Calu3 (cell line): ENCODE data around the gene RPRD1A. TPM values are rescaled to one million over a fixed set of nuclear protein-coding genes. Genes with fewer than 3 reads are reported as not detected.

Experiments
- BruUV-seq: library from RNA; stranded (reverse); fragments of 400-500 nt; replicated peaks from 2 replicates; lab custom pipeline; 2021; lab: Mats Ljungman, UMichigan
- CTCF ChIA-PET: fragments of 300-600 bp; sonication (Branson Sonifier 250); formaldehyde crosslinking; loops from one replicate; lab custom pipeline; 2022; ENCODE audit warnings: antibody characterized with exemption; lab: Charles Lee
- DNase-seq: peaks from one replicate; pipeline ENCODE4 v3.0.0; 2022
- H3K27ac Mint-ChIP-seq: one replicate; pipeline ENCODE4 v1.8.0; 2022; ENCODE audit warnings: mixed read lengths; ENCODE audit not compliant: unreplicated experiment
- H3K27me3 Mint-ChIP-seq: one replicate; pipeline ENCODE4 v1.8.0; 2022; ENCODE audit warnings: mixed read lengths; ENCODE audit not compliant: unreplicated experiment
- H3K36me3 Mint-ChIP-seq: one replicate; pipeline ENCODE4 v1.8.0; 2022; ENCODE audit warnings: mild to moderate bottlenecking, moderate library complexity, mixed read lengths; ENCODE audit not compliant: insufficient read depth, unreplicated experiment
- H3K4me1 Mint-ChIP-seq: one replicate; pipeline ENCODE4 v1.8.0; 2022; ENCODE audit warnings: mild to moderate bottlenecking, low read depth, mixed read lengths; ENCODE audit not compliant: unreplicated experiment
- H3K4me3 Mint-ChIP-seq: one replicate; pipeline ENCODE4 v1.8.0; 2022; ENCODE audit warnings: mild to moderate bottlenecking, low read depth, moderate library complexity, mixed read lengths; ENCODE audit not compliant: unreplicated experiment
- H3K9me3 Mint-ChIP-seq: one replicate; pipeline ENCODE4 v1.8.0; 2022; ENCODE audit warnings: low read depth, mixed read lengths; ENCODE audit not compliant: unreplicated experiment
- CTCF ChIP-seq: fragments of 200-600 bp; IDR thresholded peaks from one replicate; pipeline ENCODE4 v1.8.0; 2022; ENCODE audit warnings: antibody characterized with exemption; ENCODE audit not compliant: unreplicated experiment
- intact Hi-C: fragments of 100-400 bp; cut with micrococcal nuclease; formaldehyde crosslinking; loops from one replicate; pipeline ENCODE4 v1.10.0; 2022; ENCODE audit not compliant: unreplicated experiment
- total RNA-seq: library from RNA; stranded (reverse); gene quantifications from 2 replicates; pipeline ENCODE4 v1.2.3, GENCODE V29; 2022

Gene RPRD1A
- total RNA-seq, 1 experiment from 2014 or later: 68.8 TPM

- Mint-ChIP-seq H3K4me3 (no peak overlapping the region), H3K9me3 (no peaks in the 10 kb centered on the region), H3K27me3 (no peaks in the 10 kb centered on the region), H3K27ac (no peak overlapping the region), H3K36me3 (no peaks in the 10 kb centered on the region), H3K4me1 (peaks cover 22% of the 10 kb centered on the region)
- no peak for DNase-seq
- intact Hi-C loops: no loop called here
- BruUV-seq: no TSS peak
- CTCF ChIA-PET: no interaction called here
- TF ChIP-seq CTCF: no peak
Measured at GRCh38 chr18:35942661-35943060, 124.7 kb downstream of the RPRD1A start.

- H3K4me3 Mint-ChIP-seq: no peak overlapping the region
- H3K27me3 Mint-ChIP-seq: no peaks in the 10 kb centered on the region
- H3K4me1 Mint-ChIP-seq: peaks cover 27% of the 10 kb centered on the region
- no peaks in the 10 kb centered on the region for H3K36me3 Mint-ChIP-seq
- no peak for DNase-seq
- no TSS peak for BruUV-seq
- TF ChIP-seq CTCF: no peak
- no peaks in the 10 kb centered on the region for H3K9me3 Mint-ChIP-seq
- H3K27ac Mint-ChIP-seq: no peak overlapping the region
- intact Hi-C loops: no loop called here
- CTCF ChIA-PET: no interaction called here
Measured at GRCh38 chr18:35942133-35942532, 125.2 kb downstream of the RPRD1A start.

GRCh38 chr18:35941299-35941698, 126.1 kb downstream of the RPRD1A start:
- Mint-ChIP-seq H3K27me3 (no peaks in the 10 kb centered on the region), H3K27ac (no peak overlapping the region), H3K36me3 (no peaks in the 10 kb centered on the region), H3K4me3 (no peak overlapping the region), H3K9me3 (no peaks in the 10 kb centered on the region), H3K4me1 (peaks cover 32% of the 10 kb centered on the region)
- CTCF ChIA-PET: no interaction called here
- DNase-seq: no peak
- BruUV-seq: no TSS peak
- TF ChIP-seq CTCF: no peak
- intact Hi-C loops: no loop called here

Other genes starting within 250 kb of the RPRD1A start
- gene SLC39A6, start 61.8 kb upstream of the RPRD1A start, total RNA-seq: 54.4 and 62.9 TPM in 2 replicates
- 75.8 and 82.2 TPM in 2 replicates for gene ELP2, start 62.3 kb upstream of the RPRD1A start, total RNA-seq
- 24.5 and 25.7 TPM in 2 replicates for gene MOCOS, start 119.9 kb upstream of the RPRD1A start, total RNA-seq
- gene FHOD3, start 230.2 kb upstream of the RPRD1A start, total RNA-seq: 1.4 and 2.9 TPM in 2 replicates